Right hindlimb (tissue), 1 donor: Measurements from ENCODE around the gene CORO6.

Experiments used
- DNase-seq: peaks from one replicate; pipeline ENCODE4 v3.0.0-alpha.2; 2018

The CORO6 gene

DNA sequence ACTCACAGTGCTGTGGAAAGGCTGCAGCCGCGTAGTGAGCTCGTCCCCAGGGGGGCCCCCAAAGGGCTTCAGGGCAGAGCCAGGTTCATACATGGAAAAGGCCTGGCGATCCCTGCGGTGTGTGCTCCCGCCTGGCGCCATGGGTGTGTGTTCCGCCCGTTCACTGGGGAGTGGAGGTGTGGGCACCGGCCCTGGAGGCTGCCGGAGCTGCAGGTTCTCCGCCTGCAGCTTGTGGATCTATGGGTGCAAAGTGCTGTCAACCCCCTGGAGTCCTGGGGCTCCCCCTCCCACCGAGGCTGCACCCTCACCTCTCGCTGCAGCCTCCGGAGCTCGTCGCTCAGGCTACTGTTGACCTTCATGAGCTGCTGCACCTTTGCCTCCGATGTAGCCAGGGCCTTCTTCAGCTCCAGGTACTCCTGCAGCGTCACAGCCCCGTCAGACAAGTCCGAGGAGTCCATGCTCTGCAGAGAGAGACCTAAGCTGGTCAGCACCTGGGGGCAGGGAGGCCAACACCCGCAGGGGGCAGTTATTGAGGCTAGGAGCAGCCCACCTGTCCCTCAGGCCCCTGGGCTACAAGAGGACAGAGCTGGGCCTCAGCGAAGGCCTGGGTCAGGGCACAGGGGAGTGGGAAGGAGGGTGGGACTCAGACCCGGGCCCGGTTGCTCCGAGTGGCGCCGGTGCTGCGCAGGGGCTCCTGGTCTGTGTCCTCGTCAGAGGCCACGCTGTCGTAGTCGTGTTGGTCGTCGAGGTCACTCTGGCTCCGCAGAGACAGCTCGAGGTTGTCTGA lies 46.3 kb downstream of the CORO6 start:
- peak; percentile 17 for DNase-seq

DNA sequence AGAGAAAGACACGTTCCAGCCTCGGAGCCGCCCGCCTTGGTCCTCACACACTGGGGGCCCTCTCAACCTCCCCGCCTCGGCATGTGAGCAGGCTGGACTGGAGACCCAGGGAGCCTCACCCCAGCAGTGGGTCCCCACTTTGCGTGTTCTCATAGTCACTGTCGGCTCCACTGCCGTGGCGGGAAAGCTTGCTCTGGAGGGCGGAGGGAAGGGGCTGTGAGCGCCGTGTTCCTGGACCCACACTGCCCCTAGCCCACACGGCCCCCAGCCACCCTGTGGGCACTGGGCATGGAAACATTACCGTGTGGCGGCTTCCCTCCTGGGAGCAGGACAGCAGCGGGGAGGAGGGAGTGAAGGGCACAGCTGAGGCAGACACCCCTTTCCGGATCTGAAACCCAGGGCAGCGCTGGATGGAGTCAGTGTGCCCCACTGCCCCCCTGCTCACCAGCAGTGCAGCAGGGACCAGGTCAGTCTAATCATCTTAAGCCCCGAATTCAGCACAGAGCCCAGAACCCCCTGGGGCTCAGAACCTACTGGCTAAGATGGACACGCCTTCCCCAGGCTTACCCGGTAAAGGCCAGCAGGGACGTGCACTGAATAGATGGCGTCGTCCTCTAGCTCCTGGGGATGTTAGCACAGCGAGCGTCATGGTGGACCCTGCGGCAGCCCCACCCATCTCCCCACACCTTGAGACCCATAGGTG lies 47.0 kb downstream of the CORO6 start:
- DNase-seq = peak; percentile 16

DNA sequence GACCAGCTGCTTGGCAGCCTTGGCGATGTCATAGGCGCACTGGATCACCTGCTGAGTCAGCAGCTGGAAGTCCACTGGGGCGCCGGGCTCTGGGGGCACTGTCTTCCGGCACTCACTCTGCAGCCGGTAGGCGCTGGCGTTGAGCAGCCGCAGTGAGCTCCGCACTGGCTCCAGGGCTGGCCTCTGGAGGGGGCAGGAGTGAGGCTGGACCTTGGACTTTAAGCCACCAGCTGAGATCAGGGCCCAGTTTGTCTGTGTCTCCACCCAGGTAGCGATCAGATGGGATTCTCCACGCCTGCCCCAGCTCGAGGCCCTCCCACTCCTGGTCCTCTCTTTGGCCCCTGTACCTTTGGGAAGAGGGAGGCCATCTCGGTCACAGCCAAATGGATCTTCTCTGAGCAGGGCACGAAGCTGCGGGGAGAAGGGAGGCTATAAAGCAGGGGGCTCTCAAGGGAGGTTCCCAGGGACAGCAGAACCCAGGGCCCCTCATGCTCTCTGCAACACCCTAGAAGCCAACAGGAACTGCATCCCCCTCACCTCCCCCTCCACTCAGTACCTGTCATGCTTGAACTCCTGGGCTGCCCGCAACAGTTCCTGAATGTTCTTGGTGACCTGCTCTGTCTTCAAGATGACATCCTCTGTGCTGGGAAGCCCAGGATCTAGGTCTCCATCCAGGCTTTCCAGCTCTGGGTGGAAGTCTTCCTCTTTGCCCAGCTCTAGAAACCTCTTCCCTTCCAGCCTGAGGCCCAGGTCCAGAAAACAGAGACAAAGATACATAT lies 47.8 kb downstream of the CORO6 start:
- no peak for DNase-seq

DNA sequence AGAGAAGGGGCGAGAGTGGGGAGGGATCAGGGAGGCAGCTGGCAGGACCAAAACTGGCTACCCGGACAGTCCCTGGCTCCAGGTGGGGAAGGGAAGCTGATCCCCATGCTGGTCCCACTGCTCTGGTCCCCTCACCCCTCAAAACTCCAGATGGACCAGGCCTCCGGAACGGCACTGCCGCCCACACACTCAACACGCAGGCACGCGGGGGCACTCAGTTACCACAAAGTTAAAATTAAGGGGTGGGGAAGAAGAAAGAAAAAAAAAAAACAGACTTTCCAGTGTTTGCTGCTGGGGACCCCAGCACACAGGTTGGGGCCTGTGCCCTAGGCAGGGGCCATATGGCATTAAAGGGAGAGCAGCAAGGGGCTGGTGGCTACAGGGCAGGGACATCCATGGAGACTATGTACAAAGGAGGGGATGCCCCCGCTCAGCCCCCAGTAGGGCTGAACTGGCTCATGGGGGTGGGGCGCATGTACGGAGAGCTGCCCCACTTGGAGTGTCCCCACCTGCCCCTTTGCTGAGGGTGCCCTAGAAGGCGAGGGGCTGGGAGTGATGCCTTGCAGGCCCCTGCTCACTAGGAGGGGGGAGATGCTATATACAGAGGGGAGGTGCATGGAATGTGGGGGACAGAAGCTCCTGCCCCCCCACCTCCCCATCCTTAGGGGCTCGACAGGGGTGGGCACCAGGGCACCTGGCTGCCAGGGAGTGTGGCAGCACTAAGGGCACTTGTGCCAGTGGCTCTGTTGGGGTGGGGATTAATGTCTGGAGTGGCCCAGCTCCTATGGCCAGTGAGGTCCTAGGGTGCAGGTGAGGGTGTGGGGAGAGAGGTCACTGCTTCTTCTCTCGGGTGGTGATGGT lies 48.6 kb downstream of the CORO6 start:
- no peak for DNase-seq

DNA sequence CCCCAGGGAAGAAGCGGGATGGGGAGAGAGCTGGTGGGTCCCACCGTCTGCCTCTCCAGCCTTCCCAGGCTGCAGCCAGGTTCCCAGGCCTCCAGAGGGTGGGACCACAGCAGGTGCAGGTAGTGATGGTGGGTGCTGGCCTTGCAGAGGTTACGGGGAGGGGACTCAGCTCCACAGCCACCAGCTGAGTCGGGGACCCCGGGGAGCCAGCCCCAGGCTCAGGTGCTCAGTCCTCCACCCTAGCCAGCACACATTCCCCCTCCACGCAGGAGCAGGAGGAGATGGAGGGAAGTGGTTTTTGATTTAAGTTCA lies 49.2 kb downstream of the CORO6 start:
- DNase-seq = peak; percentile 31

DNA sequence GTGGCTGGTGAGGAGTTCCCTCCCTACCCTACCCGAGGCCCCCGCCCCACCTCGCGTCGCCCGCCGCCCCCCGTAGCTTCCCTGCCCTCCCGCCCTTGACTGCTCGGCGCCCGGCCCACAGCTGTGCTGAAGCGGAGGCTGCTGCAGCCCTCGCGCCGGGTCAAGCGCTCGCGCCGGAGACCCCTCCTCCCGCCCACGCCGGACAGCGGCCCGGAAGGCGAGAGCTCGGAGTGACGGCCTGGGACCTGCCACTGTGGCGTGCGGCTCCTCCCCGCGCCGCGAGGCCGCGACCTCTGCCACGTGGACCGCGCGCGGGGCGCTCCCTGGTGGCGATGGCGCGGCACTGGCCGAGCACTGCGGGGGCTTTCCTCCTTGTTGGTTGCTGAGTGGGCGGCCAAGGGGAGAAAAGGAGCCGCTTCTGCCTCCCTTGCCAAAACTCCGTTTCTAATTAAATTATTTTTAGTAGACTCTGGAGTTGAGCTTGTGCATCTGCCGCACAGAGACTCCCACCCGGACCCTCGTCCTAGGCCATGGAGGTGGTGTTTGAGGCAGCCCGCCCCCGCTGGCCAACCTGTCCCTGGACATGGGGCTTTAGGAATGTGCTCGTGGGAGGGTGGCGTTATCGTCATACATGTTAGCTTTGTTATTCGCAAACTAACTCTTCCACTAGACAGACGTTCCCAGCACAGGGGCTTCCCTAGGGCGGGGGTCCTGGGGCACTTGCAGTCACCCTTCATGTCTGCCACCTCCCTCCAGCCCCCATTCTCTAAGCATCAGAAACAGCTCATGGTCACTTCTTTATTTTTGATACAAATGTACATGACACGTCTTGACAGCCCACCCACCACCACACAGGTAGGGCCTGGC lies 49.8 kb downstream of the CORO6 start:
- peak; percentile 83 for DNase-seq

DNA sequence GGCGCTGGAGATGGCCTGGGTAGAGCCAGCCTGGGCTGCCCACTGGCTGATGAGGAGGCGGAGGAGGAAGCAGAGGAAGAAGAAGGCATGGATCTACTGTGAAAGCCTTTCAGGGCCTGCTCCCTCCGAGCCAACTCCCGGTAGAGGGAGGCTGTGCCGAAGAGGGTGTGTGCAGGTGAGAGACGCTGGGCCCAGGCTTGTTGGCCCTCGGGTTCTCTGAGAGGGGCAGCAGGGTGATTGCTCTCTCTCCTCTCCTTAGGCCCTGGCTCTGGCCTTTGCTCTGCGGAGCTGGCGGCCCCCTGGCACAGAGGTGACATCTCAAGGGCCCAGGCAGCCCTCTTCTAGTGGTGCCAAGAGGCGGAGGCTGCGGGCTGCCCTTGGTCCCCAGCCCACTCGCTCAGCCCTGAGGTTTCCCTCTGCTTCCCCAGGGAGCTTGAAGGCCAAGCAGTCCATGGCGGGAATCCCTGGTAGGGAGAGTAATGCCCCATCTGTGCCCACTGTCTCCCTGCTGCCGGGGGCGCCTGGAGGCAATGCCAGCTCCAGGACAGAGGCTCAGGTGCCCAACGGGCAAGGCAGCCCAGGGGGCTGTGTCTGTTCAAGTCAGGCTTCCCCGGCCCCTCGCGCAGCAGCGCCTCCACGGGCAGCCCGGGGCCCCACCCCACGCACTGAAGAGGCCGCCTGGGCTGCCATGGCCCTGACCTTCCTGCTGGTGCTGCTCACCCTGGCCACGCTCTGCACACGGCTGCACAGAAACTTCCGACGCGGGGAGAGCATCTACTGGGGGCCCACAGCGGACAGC lies 50.6 kb downstream of the CORO6 start:
- peak; percentile 29 for DNase-seq

DNA sequence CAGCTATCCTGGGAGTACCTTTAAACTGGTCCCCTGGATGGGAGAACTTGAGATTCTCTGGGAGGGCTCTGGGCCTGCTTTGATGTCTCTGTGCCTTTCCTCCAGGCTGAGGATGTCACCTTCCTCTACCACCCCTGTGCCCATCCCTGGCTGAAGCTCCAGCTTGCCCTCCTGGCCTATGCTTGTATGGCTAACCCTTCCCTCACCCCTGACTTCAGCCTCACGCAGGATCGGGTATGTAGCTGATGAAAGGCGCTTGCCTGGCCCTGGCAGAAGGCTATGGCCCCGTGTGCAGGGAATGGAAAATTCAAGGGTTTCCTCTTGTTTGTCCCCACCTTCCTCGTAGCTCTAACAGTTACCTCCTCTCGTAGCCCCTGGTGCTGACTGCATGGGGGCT lies 51.2 kb downstream of the CORO6 start:
- no peak for DNase-seq

DNA sequence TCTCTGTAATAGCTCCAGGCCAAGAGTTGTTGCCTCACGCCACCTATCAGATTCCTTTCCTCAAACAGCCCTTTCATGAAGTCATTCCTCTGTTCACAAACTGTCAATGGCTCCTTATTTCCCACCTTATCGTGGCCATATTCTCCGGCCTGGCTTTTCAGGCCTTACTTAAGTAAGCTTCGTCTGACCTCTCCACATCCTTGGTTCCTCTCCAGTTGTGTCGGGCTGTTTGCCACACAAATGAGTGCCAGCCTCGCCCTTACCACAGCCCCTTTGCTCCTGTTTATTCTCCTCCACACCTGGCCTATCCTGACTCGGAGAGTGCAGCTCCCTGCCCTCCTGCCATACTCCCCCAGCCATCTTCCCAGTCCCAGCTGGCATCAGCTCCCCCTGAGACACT lies 52.2 kb downstream of the CORO6 start:
- DNase-seq = no peak

DNA sequence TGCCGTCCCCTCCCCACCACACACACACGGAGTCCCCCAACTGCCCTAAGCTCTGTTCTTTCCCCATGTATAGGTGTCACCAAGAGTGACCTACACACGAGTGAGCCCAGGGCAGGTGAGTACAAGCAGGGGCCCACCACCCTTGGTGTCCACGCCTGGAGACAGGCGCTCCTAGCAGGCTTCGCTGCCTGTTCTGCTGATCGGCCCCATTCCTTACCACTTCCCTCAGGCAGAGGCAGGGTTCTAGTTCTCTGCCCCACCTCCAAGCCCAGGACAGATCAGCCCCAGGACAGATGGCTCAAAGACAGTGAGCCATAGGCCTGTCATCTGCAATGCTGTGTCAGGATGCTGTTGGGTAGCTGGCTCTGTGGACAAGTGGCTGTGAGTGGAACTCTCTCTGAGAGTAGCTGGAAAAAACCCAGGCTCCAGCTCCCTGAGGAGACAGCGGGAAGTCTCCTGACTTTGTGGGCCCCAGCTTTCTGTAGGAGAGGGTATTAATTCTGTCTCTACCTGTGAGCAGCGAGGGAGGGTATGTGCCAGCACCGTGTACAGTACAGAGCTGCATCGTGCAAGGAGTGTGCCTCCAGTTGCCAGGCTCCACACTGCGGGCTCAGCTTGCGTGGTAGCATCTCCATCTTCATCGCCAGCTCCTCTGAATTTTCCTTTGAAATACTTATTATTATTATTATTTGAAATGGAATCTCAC lies 53.3 kb downstream of the CORO6 start:
- no peak for DNase-seq

DNA sequence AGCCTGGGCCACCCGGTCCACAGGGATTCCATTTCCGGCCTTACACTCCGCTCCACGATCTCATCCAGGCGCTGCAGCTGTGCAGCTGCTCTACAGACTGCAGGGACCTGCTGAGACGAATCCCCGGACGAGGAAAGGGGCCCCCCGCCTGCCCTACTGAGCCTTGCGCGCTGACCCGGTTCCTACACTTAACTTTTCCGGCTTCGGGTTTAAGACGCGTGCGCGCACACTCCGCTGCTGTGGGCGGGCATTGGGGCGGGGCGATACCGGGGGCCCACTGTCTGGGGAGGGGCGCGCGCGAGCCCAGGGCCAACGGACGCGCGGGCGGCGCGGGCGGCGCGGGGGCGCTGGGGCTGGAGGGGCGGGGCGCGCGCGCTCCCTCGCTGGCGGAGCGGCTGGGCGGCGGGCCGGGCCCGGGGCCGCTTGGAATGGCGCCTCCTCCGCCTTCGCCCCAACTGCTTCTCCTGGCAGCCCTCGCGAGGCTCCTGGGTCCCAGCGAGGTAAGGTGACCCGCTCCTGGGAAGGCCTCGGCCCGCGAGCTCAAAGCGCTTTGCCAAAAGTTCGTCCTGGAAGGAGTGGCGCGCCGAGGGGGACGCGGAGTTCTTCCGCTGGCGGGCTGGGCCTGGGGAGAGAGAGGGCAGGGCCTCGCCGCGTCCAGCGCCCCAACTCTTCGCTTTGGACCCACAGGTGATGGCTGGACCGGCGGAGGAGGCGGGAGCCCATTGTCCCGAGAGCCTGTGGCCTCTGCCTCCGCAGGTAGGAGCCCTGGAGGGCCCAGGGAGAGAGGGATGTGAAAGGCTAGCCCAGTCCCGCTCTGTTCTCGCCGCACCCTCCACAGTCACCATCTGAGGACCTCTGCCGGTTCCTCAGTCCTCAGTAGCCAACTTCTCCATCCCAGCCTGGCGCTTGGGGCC lies 54.1 kb downstream of the CORO6 start, which contains the start of gene TP53I13:
TSS of gene TP53I13 (plus strand) at position 371 of the 914 bp plus-strand sequence. CDS start at position 429, 58 bp downstream.
- DNase-seq = peak; percentile 93

DNA sequence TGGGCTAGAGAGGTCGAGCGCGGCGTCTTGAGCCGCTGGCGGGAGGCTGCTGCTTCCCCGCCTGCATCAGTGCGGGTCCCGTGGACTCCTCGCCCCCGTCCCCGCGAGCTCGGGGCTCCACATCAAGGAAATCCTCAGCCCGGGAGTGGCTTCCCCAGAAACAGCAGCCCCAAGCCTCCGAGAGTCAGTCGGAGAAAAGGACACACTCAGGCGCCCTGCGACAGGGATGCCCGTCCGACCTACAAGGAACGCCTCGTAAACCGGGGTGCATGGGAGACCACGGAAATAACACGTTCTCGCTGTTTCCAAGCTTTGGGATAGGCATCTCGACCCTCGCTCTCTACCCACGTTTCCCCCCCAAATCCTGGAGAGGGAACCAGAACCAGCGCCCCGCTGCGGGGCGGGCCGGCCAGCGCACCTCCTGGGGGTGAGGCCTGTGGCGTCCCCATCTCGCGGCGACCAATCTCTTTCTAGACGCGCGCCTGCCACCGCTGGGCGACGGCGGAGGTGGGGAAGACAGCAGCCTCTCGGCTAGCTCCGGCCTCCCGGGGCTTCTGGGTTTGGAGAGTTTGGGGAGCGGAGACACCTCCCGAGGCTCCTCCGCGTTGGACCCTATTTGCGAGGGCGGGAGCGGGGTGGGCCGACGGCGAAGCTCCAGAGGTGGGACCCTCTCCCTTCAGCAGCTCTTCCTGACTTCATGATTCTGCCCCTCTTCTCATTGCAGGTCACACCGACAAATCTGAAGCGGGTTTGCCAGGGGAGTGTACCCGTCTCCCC lies 55.0 kb downstream of the CORO6 start:
- peak; percentile 61 for DNase-seq

DNA sequence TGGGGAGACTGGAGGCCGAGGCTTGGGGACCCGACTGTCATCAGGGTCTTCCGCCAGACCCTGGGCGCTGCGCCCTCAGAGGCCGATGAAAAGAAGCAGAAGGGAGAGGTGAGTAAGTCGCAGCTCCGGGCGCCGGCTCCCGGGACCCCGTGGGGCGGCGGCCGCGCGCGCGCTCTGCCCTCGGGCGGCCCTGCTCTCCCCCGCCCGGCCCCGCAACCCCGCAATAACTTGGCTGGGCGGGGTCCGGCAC lies 55.5 kb downstream of the CORO6 start:
- no peak for DNase-seq

DNA sequence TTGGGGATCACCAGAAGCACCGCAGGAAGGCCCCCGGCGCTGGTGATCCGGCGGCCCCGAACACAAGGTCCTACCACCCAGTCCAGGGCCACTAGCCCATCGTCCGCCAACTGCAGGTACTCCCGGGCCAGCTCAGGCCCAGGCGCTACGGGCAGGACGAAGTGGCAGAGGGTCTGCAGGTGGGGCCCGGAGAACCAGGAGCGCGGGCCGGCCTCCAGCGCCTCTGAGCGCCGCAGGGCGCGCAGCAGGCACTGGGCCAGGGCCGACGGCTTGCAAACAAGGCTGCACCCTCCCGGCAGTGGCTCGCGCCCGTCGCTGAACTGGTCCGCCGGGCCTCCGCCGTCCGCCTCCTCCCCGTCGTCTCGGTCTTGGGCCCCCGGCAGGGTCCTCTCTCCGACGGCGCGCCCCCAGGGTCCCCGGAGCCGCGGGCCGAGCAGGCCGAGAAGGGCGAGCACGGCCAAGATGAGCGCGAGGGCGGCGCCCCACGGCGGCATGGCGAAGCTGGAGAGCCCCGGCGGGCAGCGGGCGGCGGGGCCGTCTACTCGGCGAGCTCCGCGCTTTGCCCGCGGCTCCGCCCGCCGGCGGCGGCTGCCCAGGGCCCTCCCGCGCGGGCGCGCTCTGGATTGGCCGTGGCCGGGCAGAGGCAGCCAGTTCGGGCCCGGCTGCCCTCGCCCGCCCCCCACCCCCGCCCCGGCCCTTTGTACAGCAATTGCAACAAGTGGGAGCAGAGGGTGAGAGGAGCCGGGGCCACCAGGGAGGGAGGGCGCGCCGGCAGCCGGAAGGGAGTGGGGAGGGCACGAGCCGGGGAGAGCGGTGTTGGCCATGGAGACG lies 56.0 kb downstream of the CORO6 start, which contains the start of gene ABHD15:
TSS of gene ABHD15 (minus strand) at position 565 of the 831 bp plus-strand sequence. CDS start at position 494, 71 bp downstream.
- peak; percentile 77 for DNase-seq

DNA sequence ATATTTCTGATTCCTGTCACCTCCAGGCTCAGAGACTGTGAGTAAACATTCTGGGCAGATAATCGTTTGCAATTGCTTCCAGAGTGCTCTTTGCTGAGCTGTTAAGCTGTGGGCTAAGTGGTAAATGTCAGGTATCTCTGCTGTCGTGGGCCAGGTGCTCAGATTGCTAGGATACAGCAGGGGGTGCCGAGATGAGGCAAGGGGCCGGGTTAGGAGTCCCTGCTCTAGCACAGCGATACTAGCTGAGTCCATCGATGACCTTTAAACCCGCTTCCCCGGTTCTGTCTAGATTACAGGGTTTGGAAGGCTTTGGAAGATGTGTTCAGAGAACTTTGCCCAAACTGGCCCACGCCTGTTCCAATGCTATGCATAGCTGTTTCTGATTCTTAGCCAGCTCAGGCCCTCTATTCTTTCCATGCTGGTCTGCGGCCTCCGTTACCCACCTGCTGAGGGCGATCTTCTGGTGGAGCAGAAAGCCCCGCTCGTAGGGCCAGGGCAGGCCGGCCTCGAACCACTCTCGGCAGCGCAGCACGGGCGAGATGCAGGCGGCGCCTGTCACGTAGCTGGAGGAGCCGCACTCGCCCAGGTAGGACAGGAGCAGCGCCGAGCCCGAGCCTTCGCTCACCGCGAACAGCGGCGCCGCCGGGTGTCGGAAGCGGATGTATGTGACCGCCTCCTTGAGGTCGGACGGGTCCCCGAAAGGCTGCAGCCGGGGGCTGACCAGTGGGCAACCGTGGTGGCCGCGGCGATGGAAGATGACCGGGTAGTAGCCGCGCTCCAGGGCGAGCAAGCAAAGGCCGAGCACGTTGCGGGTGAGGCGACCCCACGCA lies 56.9 kb downstream of the CORO6 start:
- DNase-seq = no peak
